SKM-1 treated with dmso at 0.1 percent for 144 hours (cell line): ENCODE measurements around the gene MS4A10.

ENCODE experiments used
- DNase-seq: peaks from one replicate; lab custom pipeline; 2025; ENCODE audit not compliant: unreplicated experiment; lab: John Stamatoyannopoulos, UW

MS4A10 gene

DNA sequence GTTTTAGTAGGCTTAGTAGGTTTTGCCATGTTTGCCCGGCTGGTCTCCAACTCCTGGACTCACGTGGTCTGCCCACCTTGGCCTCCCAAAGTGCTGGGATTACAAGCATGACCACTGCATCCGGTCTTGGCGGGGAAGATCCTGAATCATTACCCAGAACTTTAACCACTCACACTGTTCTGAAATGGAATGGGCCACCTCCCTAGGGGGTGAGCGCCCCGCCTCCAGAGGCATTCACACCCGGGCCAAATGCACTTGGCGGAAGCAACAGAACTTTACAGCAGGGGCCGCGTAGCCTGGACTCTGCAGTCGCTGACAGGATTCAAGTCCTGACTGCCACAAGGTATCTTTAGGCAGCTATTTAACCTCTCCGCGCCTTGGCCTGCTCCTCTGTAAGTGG lies 62.1 kb downstream of the MS4A10 start:
- no peak for DNase-seq

GRCh38 chr11:60847896-60848295 lies 62.8 kb downstream of the MS4A10 start:
- no peak for DNase-seq

DNA sequence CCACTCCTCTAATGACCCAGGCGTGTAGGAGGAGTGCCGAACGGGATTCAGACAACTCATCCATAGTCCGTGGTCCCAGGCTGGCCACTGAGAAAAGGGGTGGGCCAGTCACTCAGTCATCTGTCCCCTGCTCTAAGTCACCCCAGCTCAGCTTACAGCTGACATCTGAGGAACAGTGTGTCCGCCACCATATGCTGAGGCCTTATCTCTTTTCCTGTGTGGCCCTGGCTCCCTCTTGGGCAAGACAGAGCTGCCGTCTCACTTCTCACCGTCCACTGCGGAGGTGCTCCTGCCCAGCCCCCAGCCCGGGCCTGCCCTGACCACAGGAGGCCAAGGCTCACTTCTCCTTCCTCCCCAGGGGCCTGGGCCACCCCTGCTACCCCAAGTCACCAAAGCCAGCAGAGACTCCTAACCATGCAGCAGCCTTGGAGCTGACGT lies 63.6 kb downstream of the MS4A10 start:
- DNase-seq: peak; percentile 49

DNA sequence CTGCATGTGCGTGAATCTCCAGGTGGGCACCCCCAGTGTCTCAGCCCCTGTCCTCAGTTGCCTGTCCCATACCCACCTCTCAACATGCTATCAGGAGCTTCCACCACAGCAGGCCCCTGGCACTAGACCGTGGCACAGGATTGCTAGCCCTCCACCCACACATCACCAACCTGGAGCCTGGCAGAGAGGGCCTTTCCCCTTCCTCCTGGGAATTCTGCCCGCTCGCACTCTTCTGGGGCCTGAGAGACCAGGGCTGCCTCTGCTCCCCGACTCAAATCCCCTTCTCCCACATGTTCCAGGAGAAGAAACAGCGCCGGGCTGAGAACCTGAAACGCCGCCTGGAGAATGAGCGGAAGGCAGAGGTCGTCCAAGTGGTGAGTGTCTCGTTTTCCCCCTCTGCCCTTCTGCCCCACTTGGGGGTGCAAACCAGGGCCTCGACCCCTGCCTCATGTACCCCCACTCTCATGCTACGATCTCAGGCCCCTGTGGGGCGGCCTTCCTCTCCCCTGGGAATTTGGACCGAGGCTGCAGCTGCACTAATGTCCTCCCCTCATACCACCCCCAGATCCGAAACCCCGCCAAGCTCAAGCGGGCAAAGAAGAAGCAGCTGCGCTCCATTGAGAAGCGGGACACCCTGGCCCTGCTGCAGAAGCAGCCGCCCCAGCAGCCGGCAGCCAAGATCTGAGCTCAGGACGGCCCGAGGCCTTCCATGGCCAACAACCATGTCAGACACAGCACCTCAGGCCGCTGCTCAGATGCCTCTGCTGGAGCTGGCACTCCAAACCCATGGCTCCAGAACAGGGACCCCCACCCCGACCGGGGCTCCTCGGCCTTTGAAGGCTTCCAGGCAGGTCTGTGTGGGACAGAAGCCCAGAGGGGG lies 64.7 kb downstream of the MS4A10 start:
- no peak for DNase-seq
